Subcutaneous abdominal adipose tissue (tissue), 5 donors: ENCODE measurements around the gene RTTN.

Source experiments
- H3K27ac ChIP-seq: one replicate; pipeline ENCODE4 v1.7.0; 2013; ENCODE audit warnings: low read depth, mild to moderate bottlenecking, inconsistent platforms, low read length, moderate library complexity
- H3K27me3 ChIP-seq, 5 donors: one replicate each; pipeline ENCODE4 v1.7.0; 2013; ENCODE audit warnings: low read length in 5 of 5, inconsistent platforms in 1 of 5; ENCODE audit not compliant: control insufficient read depth in 5 of 5, insufficient read depth in 4 of 5
- H3K36me3 ChIP-seq, 5 donors: one replicate each; pipeline ENCODE4 v1.7.0; 2013; ENCODE audit warnings: low read length in 5 of 5; ENCODE audit not compliant: control insufficient read depth in 5 of 5, insufficient read depth in 5 of 5
- H3K4me1 ChIP-seq, 5 donors: one replicate each; pipeline ENCODE4 v1.7.0; 2013; ENCODE audit warnings: low read length in 5 of 5, mild to moderate bottlenecking in 3 of 5, moderate library complexity in 1 of 5; ENCODE audit not compliant: control insufficient read depth in 5 of 5, insufficient read depth in 5 of 5
- H3K4me3 ChIP-seq, 5 donors: one replicate each; pipeline ENCODE4 v1.7.0; 2013; ENCODE audit warnings: low read length in 5 of 5, low read depth in 1 of 5
- H3K9ac ChIP-seq, 5 donors: one replicate each; pipeline ENCODE4 v1.7.0; 2013; ENCODE audit warnings: low read length in 5 of 5, mild to moderate bottlenecking in 4 of 5, moderate library complexity in 3 of 5
- H3K9me3 ChIP-seq, 5 donors: one replicate each; pipeline ENCODE4 v1.7.0; 2013; ENCODE audit warnings: low read length in 5 of 5; ENCODE audit not compliant: control insufficient read depth in 5 of 5
- donor health status: healthy.
- donor health status: healthy.
- donor health status: healthy.
- donor health status: healthy.
- donor health status: healthy.

Gene RTTN

DNA sequence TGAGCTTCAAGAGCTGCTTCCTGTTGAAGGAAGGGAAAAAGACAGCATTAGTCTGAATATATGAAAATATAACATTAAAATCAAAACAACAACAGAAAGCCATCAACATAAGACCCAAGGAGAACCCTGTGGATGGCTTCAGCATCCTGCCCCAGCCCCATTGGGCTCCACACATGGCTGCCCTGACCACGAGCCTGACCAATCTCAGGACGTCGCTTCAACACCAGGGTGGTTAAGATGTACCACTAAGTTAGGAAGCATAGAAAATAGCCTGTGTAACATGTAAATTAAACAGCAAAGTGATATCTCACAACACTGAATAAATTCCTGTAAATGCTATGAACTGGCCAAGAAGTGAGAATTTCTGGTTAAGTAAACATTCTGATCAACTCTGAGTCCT is 180.7 kb downstream of the RTTN start:
- no peaks in the 10 kb centered on the region for H3K27me3 ChIP-seq
- H3K9me3 ChIP-seq = no peaks in the 10 kb centered on the region
- H3K4me1 ChIP-seq = no peaks in the 10 kb centered on the region
- no peak overlapping the region for H3K9ac ChIP-seq
- H3K4me3 ChIP-seq = no peak overlapping the region
- no peak overlapping the region for H3K27ac ChIP-seq
- H3K36me3 ChIP-seq = peaks cover 21 to 57% (median 36%) of the 10 kb centered on the region in 5 donors

GRCh38 chr18:70024093-70024492 is 181.4 kb downstream of the RTTN start:
- H3K9me3 ChIP-seq = no peaks in the 10 kb centered on the region
- H3K27me3 ChIP-seq = no peaks in the 10 kb centered on the region
- H3K4me1 ChIP-seq = no peaks in the 10 kb centered on the region
- H3K36me3 ChIP-seq = peaks cover 13 to 52% (median 34%) of the 10 kb centered on the region in 5 donors
- no peak overlapping the region for H3K9ac ChIP-seq
- H3K27ac ChIP-seq = no peak overlapping the region
- H3K4me3 ChIP-seq = no peak overlapping the region

- H3K4me1 ChIP-seq = no peaks in the 10 kb centered on the region
- no peak overlapping the region for H3K4me3 ChIP-seq
- H3K9me3 ChIP-seq = no peaks in the 10 kb centered on the region
- H3K27ac ChIP-seq = no peak overlapping the region
- H3K9ac ChIP-seq = no peak overlapping the region
- H3K36me3 ChIP-seq = peaks cover 19 to 43% (median 33%) of the 10 kb centered on the region in 5 donors
- no peaks in the 10 kb centered on the region for H3K27me3 ChIP-seq
Measured at GRCh38 chr18:70022636-70023035, 182.9 kb downstream of the RTTN start.

GRCh38 chr18:70021498-70021897 is 184.0 kb downstream of the RTTN start:
- Histone ChIP-seq H3K27me3 (no peaks in the 10 kb centered on the region), H3K4me3 (no peak overlapping the region), H3K9me3 (no peaks in the 10 kb centered on the region), H3K9ac (no peak overlapping the region), H3K4me1 (no peaks in the 10 kb centered on the region), H3K36me3 (peaks cover 23 to 47% (median 42%) of the 10 kb centered on the region in 5 donors), H3K27ac (no peak overlapping the region)

DNA sequence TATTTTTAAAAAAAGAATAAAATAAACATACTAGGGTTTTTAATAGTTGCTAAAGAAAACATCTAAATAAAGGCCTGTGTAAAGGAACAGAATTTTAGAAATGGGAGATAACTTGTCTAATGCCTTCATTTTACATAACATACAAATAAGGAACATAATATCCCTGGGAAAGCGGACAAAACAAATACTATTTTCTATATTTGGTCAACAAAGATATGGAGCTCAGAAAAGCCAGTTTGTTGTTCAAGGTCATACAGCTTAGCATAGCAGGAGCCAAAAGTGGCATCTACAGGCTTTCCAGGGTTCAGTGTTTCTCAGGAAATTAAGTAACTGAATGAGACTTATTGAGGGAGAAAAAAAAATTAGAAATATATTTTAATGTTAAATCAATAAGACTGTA is 184.4 kb downstream of the RTTN start:
- Histone ChIP-seq H3K9me3 (no peaks in the 10 kb centered on the region), H3K36me3 (peaks cover 23 to 49% (median 41%) of the 10 kb centered on the region in 5 donors), H3K27me3 (no peaks in the 10 kb centered on the region), H3K4me3 (no peak overlapping the region), H3K27ac (no peak overlapping the region), H3K4me1 (no peaks in the 10 kb centered on the region), H3K9ac (no peak overlapping the region)

- no peaks in the 10 kb centered on the region for H3K27me3 ChIP-seq
- H3K27ac ChIP-seq = no peak overlapping the region
- H3K9ac ChIP-seq = no peak overlapping the region
- H3K4me3 ChIP-seq = no peak overlapping the region
- H3K9me3 ChIP-seq = no peaks in the 10 kb centered on the region
- no peaks in the 10 kb centered on the region for H3K4me1 ChIP-seq
- H3K36me3 ChIP-seq = peaks cover 23 to 48% (median 43%) of the 10 kb centered on the region in 5 donors
Measured at GRCh38 chr18:70019991-70020390, 185.5 kb downstream of the RTTN start.

- no peaks in the 10 kb centered on the region for H3K9me3 ChIP-seq
- H3K36me3 ChIP-seq = peaks cover 23 to 43% (median 39%) of the 10 kb centered on the region in 5 donors
- no peaks in the 10 kb centered on the region for H3K27me3 ChIP-seq
- no peak overlapping the region for H3K9ac ChIP-seq
- H3K4me3 ChIP-seq = no peak overlapping the region
- H3K27ac ChIP-seq = no peak overlapping the region
- H3K4me1 ChIP-seq = no peaks in the 10 kb centered on the region
Measured at GRCh38 chr18:70019136-70019535, 186.4 kb downstream of the RTTN start.

GRCh38 chr18:70015127-70015526 is 190.4 kb downstream of the RTTN start:
- Histone ChIP-seq H3K27me3 (no peaks in the 10 kb centered on the region), H3K27ac (no peak overlapping the region), H3K4me1 (no peaks in the 10 kb centered on the region), H3K4me3 (no peak overlapping the region), H3K9ac (no peak overlapping the region), H3K9me3 (peaks cover 0 to 2% (median 0%) of the 10 kb centered on the region in 5 donors), H3K36me3 (peaks cover 10 to 19% (median 14%) of the 10 kb centered on the region in 5 donors)

GRCh38 chr18:70005580-70005979 is 199.9 kb downstream of the RTTN start:
- Histone ChIP-seq H3K27me3 (no peaks in the 10 kb centered on the region), H3K9me3 (peaks cover 0 to 5% (median 0%) of the 10 kb centered on the region in 5 donors), H3K27ac (no peak overlapping the region), H3K9ac (no peak overlapping the region), H3K4me3 (no peak overlapping the region), H3K36me3 (peaks cover 3 to 28% (median 9%) of the 10 kb centered on the region in 5 donors), H3K4me1 (no peaks in the 10 kb centered on the region)

DNA sequence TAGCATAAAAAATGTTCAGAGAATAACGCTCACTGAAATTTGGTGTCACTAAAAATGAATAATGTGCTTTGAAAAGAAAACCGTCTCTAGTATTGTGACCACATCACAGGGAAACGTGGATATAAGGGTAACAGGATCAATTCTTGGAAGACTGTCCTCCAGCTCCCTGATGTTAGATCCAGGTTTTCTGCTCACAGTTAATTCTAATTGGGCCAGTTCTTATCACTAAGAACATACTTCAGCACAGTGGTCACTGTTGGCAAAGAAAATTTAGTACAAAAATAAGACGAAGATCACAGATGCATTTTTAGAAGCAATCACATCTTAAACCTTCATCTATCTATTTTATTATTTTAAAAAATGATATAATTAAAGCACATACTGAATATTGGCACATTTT is 200.8 kb downstream of the RTTN start:
- Histone ChIP-seq H3K4me3 (no peak overlapping the region), H3K27ac (no peak overlapping the region), H3K36me3 (peaks cover under 1 to 30% (median 10%) of the 10 kb centered on the region in 5 donors), H3K9ac (no peak overlapping the region), H3K4me1 (no peaks in the 10 kb centered on the region), H3K27me3 (no peaks in the 10 kb centered on the region), H3K9me3 (peaks cover 0 to 1% (median 0%) of the 10 kb centered on the region in 5 donors)

GRCh38 chr18:69999656-70000055 is 205.8 kb downstream of the RTTN start:
- H3K9ac ChIP-seq = no peak overlapping the region
- no peaks in the 10 kb centered on the region for H3K27me3 ChIP-seq
- H3K4me1 ChIP-seq = peaks cover 0 to 4% (median 0%) of the 10 kb centered on the region in 5 donors
- H3K4me3 ChIP-seq = no peak overlapping the region
- H3K9me3 ChIP-seq = no peaks in the 10 kb centered on the region
- no peak overlapping the region for H3K27ac ChIP-seq
- peaks cover 3 to 16% (median 6%) of the 10 kb centered on the region in 5 donors for H3K36me3 ChIP-seq
